ENCODE results near the gene CFAP54.

GRCh38 chr12:96751626-96752025, 262.2 kb downstream of the CFAP54 start:
- TF ChIP-seq, protein P1, sequence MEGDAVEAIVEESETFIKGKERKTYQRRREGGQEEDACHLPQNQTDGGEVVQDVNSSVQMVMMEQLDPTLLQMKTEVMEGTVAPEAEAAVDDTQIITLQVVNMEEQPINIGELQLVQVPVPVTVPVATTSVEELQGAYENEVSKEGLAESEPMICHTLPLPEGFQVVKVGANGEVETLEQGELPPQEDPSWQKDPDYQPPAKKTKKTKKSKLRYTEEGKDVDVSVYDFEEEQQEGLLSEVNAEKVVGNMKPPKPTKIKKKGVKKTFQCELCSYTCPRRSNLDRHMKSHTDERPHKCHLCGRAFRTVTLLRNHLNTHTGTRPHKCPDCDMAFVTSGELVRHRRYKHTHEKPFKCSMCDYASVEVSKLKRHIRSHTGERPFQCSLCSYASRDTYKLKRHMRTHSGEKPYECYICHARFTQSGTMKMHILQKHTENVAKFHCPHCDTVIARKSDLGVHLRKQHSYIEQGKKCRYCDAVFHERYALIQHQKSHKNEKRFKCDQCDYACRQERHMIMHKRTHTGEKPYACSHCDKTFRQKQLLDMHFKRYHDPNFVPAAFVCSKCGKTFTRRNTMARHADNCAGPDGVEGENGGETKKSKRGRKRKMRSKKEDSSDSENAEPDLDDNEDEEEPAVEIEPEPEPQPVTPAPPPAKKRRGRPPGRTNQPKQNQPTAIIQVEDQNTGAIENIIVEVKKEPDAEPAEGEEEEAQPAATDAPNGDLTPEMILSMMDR (IDR thresholded peaks at IDR 0.05): no peak
- no peak for TF ChIP-seq POLR2AphosphoS5 (IDR thresholded peaks at IDR 0.05)
- TF ChIP-seq POLR2A (IDR thresholded peaks at IDR 0.05): no peak

Data from upper lobe of left lung (tissue), 4 donors.